ENCODE measurements around the gene RLN3.
"Not testable (repeated sequence)": the region's sequence is repeated elsewhere in the genome, so short reads cannot be mapped to it uniquely, and the experiment has no call there.

The RLN3 gene

DNA sequence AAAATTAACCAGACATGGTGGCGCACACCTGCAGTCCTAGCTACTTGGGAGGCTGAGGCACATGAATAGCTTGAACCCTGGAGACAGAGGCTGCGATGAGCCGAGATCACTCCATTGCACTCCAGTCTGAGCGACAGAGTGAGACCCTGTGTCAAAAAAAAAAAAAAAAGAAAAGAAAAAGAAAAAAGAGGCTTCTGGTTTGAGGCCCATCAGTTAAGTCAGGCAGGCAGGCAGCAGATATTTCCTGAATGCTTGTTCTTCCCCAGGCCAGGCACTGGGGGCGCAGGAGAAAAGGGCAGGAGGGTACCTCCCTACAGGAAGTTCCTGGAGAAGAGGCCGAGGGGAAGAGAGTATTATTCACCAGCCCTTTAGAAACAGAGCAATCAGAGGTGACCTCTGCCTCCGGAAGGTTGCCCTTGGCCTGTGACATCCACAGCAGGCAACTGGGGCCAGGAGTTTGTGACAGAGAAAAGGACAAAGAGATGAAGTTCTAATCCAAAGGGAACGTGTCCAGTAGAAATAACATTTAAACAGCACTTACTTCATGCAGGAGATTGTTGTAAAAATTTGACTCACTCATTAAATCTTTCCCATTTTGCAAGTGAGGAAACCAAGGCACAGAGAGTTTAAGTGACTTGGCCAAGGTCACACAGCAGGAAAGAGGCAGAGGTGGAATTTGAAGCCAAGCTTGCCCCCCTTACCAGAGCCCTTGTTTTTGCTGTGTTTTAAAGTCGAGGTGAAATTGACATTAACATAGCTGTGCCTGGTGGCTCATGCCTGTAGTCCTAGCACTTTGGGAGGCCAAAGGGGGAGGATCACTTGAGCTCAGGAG is 4.3 kb upstream of the RLN3 start:
- no peak for DNase-seq

DNA sequence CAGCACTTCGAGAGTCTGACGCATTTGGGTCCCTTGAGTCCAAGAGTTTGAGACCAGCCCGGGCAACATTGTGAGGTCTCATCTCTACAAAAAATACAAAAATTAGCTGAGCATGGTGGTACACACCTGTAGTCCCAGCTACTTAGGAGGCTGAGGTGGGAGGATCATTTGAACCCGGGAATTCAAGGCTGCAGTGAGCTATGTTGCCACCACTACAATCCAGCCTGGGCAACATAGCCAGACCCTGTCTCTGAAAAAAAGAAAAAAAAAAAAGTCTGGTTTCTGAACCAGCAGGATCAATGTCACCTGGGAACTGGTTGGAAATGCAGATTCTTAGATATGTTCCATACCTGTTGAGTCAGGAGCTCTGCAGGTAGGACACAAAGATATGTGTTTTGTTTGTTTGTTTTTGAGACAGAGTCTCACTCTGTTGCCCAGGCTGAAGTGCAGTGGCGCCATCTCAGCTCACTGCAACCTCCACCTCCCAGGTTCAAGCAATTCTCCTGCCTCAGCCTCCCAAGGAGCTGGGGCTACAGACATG is 1.2 kb upstream of the RLN3 start:
- DNase-seq: not testable (repeated sequence)

DNA sequence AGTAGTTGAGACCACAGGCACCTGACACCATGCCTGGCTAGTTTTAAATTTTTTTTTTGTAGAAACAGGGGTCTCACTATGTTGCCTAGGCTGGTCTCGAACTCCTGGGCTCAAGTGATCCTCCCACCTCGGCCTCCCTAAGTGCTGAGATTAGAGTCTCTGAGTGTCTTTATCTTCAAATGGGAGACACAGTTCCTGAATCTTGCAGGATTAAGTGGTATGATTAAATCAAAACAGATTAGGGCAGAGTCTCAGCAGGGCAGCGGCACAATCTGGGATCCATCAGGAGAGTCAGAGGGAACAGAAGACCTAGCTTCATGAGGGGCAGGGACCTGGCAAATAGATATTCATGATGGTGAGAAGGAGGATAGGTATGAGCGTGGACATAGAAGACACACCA is 953 bp downstream of the RLN3 start:
- DNase-seq: no peak

DNA sequence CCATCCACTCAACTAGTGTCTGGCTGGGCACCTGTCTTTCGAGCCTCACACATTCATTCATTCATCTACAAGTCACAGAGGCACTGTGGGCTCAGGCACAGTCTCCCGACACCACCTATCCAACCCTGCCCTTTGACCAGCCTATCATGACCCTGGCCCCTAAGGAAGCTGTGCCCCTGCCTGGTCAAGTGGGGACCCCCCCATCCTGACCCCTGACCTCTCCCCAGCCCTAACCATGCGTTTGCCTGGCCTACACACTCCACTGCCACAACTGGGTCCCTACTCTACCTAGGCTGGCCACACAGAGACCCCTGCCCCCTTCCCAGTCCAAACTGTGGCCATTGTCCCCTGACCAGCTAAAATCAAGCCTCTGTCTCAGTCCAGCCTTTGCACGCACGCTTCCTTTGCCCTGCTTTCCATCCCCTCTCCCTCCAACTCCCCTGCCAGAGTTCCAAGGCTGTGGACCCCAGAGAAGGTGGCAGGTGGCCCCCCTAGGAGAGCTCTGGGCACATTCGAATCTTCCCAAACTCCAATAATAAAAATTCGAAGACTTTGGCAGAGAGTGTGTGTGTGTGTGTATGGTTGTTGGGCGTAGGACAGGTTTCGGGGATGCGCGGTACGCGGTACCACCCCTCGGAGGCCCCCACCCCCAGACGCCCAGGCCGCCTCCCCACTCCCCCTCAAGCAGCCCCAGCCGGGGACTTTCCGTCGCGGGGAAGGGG is 3.2 kb downstream of the RLN3 start:
- DNase-seq: no peak

DNA sequence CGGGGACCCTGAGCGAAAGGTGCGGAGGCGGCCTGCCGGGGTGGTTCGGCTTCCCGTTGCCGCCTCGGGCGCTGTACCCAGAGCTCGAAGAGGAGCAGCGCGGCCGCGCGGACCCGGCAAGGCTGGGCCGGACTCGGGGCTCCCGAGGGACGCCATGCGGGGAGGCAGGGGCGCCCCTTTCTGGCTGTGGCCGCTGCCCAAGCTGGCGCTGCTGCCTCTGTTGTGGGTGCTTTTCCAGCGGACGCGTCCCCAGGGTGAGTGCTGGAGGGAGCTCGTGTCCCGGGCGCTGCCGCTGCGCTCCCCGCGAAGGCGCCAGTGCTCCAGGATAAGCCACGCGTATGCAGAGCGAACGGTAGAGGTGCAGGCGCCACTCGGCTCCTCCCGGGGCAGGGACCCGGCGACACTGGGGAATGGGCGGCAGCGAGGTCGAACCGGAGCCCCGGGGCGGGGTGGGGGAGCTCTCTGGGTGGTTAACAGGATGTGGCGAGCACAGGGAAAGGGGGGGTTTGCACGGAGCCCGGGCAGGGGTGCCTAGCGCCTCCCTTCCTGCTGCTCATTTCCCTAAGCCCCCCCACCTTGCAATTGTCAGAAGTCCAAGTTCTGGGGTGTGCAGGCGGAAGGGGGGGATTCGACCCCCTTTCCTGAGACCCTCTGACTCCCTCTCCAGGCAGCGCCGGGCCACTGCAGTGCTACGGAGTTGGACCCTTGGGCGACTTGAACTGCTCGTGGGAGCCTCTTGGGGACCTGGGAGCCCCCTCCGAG is 4.0 kb downstream of the RLN3 start, which contains the start of gene IL27RA:
IL27RA (plus strand) TSS at position 44 of the 762 bp plus-strand sequence; CDS start at position 155, 111 bp downstream.
- peak; percentile 3 for DNase-seq

DNA sequence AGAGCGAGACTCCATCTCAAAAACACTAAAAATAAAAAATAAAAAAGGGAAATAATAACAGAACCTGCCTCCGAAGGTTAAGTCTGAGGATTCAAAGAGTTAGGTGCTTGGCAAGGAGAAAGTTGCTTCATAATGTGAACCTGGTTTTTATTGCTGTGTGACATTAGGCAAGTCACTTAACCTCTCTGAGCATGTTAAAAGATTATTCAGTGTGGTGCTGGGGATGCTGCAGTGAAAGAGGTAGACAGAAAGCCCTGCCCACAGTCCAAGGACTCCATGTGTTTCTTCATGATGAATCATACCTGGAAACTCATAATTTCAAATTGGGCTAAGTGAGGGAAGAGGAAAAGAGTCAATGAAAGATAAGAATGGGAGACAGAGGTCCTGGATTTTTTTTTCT is 6.0 kb downstream of the RLN3 start:
- no peak for DNase-seq

DNA sequence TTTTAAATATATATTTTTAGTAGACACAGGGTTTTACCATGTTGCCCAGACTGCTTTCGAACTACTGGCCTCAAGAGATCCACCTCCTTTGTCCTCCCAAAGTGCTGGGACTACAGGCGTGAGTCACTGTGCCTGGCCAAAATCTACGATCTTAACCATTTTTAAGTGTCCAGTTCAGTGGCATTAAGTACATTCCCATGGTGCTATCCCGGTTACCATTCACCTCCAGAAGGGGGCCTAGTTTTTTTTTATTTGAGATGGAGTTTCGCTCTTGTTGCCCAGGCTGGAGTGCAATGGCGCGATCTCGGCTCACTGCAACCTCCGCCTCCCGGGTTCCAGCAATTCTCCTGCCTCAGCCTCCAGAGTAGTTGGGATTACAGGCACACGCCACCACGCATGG is 7.2 kb downstream of the RLN3 start:
- not testable (repeated sequence) for DNase-seq

DNA sequence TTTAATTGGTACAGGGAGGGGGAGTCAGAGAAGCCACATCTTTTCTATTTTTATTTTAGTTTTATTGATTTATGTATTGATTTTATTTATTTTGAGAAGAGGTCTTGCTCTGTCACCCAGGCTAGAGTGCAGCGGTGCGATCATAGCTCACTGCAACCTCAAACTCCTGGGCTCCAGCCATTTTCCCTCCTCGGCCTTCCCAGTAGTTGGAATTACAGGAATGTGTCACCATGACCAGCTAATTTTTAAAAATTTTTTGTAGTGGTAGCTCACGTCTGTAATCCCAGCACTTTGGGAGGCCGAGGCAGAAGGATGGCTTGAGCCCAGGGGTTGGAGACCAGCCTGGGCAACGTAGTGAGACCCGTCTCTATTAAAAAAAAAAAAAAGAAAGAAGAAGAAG is 7.8 kb downstream of the RLN3 start:
- no peak for DNase-seq

DNA sequence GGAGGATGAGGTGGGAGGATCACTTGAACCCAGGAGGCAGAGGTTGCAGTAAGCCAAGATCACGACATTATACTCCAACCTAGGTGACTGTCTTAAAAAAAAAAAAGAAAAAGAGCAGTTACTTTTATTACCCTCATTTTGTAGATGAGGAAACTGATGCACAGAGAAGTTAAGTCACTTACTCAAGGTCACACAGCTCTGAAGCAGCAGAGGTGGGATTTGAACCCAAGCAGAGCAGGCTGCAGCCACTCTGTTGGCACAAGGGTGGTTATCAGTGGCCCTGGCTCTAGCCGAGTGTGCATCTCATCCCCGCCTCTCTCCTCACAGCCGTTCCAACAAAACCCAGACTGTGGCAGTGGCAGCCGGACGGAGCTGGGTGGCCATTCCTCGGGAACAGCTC is 11.2 kb downstream of the RLN3 start:
- no peak for DNase-seq

DNA sequence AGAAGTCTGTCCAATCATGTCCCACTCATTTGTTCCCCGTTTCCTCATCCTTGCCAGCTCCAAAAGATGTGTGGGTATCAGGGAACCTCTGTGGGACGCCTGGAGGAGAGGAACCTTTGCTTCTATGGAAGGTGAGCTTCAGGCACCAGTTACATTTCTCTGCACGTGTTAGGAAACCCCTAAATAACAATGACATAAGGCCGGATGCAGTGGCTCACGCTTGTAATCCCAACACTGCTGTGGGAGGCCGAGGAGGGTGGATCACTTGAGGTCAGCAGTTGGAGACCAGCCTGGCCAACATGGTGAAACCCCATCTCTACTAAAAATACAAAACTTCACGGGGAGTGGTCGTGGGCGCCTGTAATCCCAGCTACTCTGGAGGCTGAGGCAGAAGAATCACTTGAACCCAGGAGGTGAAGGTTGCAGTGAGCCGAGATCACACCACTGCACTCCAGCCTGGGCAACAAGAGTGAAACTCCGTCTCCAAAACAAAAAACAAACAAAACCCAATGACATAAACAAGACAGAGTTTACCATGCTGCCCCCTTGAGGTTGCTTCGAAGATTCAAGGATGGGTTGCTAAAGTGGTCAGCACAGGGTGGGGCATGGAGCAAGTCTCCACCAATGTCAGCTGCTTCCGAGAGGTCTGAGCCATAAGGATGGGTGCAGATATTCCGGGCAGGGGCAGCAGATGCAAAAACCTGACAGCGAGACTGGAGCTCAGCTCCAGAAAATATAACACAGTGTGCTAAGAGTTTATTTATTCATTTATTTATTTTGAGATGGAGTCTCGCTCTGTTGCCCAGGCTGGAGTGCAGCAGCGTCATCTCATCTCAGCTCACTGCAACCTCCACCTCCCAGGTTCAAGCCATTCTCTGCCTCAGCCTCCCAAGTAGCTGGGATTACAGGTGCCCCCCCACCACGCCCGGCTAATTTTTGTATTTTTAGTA is 15.0 kb downstream of the RLN3 start:
- not testable (repeated sequence) for DNase-seq

DNA sequence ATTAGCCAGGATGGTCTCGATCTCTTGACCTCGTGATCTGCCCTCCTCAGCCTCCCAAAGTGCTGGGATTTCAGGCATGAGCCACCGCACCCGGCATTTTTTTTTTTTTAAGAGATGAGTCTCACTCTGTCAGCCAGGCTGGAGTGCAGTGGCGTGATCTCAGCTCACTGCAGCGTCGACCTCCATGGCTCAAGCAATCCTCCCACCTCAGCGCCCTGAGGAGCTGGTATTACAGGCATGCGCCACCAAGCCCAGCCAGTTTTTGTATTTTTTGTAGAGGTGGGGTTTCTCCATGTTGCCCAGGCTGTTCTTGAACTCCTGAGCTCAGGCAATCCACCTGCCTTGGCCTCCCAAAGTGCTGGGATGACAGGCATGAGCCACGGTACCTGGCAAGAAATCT is 19.9 kb downstream of the RLN3 start:
- DNase-seq: not testable (repeated sequence)

DNA sequence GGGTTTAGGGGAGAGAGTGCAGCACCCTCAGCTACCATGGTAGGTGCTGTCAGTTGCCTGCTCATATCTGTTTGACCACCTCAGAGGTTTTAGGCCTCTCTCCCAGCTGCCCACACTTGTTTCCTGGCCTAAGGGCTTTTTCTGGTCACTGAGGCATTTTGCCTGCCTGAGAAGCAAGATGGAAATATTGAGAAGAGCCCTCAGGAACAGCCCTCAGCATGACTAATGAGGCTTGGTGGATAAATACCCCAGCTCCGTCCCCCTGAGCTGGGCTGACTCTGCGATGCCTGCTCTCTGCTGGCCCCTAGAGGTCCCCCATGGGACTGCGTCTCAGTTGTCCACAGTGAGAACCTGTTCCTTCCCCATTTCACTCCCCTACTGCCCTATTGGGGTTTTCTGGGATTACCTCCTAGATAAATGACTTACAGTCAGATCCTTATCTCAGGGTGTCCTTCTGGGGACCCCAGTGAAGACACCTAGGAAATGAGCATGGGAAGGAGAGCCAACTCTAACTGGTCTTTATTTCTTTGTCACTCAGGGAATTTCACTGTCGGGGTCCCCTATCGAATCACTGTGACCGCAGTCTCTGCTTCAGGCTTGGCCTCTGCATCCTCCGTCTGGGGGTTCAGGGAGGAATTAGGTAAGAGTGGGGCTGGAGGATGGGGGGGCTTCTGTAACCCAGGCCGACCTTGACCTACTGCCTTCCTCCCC is 20.6 kb downstream of the RLN3 start:
- no peak for DNase-seq

DNA sequence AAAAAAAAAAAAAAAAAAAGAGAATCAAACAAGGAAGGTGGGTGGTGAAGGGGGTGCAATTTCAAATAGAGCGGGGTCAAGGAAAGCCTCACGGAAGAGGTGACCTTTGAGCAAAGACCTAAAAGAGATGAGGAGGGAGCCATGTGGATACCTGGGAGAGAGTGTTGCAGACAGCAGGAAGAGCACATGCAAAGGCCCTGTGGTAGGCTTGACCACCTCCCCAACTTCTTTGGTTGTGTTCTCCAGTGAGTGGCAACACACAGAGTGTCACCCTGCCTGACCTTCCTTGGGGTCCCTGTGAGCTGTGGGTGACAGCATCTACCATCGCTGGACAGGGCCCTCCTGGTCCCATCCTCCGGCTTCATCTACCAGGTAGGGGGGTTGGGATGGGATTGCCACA is 22.6 kb downstream of the RLN3 start:
- no peak for DNase-seq

DNA sequence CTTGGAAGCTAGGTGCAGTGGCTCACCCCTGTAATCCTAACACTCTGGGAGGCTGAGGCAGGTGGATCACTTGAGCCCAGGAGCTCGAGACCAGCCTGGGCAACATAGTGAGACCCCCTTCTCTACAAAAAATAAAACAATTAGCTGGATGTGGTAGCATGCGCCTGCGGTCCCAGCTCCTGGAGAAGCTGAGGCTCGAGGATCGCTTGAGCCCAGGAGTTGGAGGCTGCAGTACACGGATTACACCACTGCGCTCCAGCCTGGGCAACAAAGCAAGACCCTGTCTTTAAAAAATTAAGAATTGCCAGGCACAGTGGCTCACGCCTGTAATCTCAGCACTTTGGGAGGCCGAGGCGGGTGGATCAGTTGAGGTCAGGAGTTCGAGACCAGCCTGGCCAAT is 23.0 kb downstream of the RLN3 start:
- DNase-seq: not testable (repeated sequence)

DNA sequence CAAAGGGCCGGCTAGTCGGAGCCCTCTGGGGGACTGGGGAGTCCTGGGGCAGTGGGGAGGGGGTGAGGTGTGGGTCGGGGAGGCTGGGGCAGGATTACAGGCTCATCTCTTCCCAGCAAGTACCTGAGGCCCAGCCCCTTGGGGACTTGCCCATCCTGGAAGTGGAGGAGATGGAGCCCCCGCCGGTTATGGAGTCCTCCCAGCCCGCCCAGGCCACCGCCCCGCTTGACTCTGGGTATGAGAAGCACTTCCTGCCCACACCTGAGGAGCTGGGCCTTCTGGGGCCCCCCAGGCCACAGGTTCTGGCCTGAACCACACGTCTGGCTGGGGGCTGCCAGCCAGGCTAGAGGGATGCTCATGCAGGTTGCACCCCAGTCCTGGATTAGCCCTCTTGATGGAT is 24.0 kb downstream of the RLN3 start:
- no peak for DNase-seq

DNA sequence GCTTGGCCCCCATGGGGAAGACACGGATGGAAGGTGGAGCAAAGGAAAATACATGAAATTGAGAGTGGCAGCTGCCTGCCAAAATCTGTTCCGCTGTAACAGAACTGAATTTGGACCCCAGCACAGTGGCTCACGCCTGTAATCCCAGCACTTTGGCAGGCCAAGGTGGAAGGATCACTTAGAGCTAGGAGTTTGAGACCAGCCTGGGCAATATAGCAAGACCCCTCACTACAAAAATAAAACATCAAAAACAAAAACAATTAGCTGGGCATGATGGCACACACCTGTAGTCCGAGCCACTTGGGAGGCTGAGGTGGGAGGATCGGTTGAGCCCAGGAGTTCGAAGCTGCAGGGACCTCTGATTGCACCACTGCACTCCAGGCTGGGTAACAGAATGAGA is 24.5 kb downstream of the RLN3 start:
- no peak for DNase-seq

DNA sequence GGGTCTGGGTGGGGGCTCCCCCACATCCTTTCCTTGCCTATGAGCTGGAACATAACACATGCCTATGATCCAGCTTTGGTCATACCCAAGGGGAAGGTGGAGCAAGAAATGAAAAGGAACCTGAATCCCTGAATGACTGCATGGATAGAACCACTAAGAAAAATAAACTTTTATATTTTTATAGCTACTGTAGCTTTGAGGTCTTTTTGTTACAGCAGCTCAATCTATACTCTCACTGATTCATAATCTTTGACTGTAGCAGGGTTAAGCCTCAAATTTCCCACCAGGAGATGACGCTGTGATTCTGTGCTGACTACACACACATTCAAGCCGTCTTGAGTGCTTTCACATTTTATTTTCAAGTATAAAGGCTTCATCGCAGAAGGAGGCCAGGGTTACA is 25.1 kb downstream of the RLN3 start:
- DNase-seq: no peak

DNA sequence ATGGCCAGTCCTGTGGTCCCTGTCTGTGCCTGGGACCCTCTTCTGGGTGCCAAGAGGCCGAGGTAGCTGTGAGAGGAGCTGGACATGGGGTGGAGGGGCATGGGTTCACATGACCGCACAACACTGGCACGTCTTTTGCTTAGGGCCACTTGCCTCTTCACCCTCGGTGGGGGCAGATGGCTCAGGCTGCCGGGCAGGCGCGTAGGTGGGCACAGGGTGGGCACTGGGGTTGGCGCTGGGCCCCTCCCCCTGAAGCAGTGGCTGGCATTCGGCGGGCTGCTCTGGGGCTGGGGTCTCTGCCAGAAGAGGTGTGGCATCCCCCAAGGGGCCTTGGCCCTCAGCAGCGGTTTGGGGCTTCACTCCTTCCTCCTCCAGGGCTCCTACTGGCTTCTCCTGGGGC is 25.6 kb downstream of the RLN3 start:
- no peak for DNase-seq

DNA sequence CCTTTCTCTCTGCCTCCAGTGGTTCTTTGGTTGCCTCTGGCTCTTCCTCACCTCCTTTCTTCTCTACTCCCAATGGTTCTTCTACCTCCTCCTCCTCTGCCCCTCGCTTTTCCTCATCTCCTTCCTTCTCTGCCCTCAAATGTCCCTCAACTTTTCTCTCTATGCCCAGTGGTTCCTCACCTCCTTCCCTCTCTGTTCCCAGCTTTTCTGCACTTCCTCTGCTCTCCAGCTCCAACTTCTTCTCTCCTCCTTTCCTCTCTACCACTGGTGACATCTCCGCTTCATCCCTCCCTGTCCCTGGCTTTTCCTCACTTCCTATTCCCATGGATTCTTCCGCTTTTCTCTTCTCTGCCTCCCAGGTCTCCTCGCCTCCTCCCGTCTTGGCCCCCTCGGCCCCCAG is 26.2 kb downstream of the RLN3 start:
- no peak for DNase-seq

DNA sequence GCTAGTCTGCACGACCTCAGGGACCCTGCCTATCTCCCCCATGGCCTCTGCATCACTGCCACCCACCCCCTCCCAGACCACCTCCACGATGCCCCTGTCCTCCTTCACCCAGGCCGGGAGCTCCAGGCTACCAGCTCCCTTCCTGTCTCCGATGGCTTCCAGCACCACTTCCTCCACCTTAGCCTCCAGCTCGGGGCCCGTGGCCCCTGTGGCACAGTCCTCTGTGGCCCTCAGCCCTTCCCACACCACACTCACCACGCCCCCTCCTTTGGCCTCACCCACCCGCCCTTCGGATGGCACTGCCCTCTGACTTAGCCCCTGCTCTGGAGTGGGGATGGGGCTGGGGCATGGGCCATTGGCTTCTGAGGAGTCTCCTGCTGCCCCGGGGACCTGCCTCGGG is 26.8 kb downstream of the RLN3 start:
- no peak for DNase-seq

DNA sequence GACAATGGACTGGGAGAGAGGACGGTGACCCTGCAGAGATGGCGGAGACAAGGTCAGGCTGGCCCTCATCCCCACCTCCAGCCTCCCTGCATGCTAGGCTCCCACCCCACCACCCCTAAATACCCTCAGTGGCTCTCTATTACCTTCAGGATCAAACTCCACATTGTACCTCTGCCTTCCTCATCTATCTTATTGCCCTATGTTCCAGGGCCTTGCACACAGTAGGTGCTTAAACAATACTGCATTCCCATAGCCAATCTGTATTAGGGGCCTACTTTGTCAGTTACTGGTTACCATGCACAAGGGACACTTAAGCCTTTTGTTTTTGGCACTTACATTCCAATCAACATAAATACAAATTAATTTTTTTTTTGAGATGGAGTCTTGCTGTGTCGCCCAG is 27.4 kb downstream of the RLN3 start:
- DNase-seq: no peak
